Stimulated activated memory B cell treated with anti-CD40 and anti-IgM and Interleukin-4, amounts not matched to agents 10 μg/mL and 1 μg/mL and 100 μg/mL, for 72 hours (primary cell): Measurements from ENCODE around the gene NLRC3.
"Not testable (repeated sequence)": the region's sequence is repeated elsewhere in the genome, so short reads cannot be mapped to it uniquely, and the experiment has no call there.

Source experiments
- ATAC-seq: fragments of 150-1000 bp; cut with Tn5 transposase; 2 replicates; pipeline ENCODE4 v1.10.0; 2021
- H3K27ac Mint-ChIP-seq: one replicate; pipeline ENCODE4 v1.8.0; 2022; ENCODE audit warnings: mild to moderate bottlenecking, mixed read lengths
- H3K27me3 Mint-ChIP-seq: one replicate; pipeline ENCODE4 v1.8.0; 2022; ENCODE audit warnings: mixed read lengths
- H3K36me3 Mint-ChIP-seq: one replicate; pipeline ENCODE4 v1.8.0; 2022; ENCODE audit warnings: mixed read lengths
- H3K4me1 Mint-ChIP-seq: one replicate; pipeline ENCODE4 v1.8.0; 2022; ENCODE audit warnings: mixed read lengths
- H3K4me3 Mint-ChIP-seq: one replicate; pipeline ENCODE4 v1.8.0; 2022; ENCODE audit warnings: mild to moderate bottlenecking, moderate library complexity, mixed read lengths
- H3K9me3 Mint-ChIP-seq: one replicate; pipeline ENCODE4 v1.8.0; 2022; ENCODE audit warnings: mixed read lengths

NLRC3 gene

DNA sequence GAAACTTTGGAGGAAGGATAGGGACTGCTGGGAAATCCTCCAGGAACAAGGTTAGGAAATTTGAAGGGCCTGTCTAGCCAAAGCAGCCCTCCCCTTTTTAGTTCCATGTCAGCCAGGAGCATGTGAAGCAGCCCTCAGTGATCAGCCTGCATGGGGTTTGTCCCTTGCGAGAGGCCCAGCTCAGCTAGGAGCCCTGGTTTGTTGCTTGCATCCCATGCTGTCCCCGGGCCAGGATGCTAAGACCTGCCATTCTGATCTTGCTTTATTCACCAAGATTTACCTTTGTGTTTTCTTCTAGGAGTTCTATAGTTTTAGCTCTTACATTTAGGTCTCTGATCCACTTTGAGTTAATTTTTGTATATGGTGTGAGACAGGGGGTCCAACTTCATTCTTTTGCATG is 48.8 kb downstream of the NLRC3 start:
- Mint-ChIP-seq H3K36me3 (peaks cover 24% of the 10 kb centered on the region), H3K27ac (peak overlapping the region; percentile 13), H3K4me1 (peaks cover 13% of the 10 kb centered on the region), H3K9me3 (no peaks in the 10 kb centered on the region), H3K4me3 (no peak overlapping the region), H3K27me3 (no peaks in the 10 kb centered on the region)
- ATAC-seq, result no peak

DNA sequence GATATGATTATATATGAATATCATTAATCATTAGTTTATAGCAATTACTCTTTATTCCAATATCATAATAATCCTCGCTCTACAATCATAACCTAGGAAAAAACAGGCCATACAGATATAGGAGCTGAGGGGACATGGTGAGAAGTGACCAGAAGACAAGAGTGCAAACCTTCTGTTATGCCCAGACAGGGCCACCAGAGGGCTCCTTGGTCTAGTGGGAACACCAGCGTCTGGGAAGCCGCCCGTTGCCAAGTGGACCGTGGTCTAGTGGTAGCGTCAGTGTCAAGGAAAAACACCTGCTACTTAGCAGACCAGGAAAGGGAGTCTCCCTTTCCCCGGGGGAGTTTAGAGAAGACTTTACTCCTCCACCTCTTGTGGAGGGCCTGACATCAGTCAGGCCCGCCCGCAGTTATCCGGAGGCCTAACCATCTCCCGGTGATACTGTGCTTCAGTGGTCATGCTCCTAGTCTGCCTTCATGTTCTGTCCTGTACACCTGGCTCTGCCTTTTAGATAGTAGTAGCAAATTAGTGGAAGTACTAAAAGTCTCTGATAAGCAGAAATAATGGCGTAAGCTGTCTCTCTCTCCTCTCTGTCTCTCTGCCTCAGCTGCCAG is 49.9 kb downstream of the NLRC3 start:
- not testable (repeated sequence) for H3K4me3 Mint-ChIP-seq, H3K9me3 Mint-ChIP-seq, ATAC-seq, H3K27me3 Mint-ChIP-seq
- peaks cover 24% of the 10 kb centered on the region for H3K36me3 Mint-ChIP-seq
- H3K4me1 Mint-ChIP-seq, result peaks cover 13% of the 10 kb centered on the region
- H3K27ac Mint-ChIP-seq, result peak overlapping the region; percentile 13

DNA sequence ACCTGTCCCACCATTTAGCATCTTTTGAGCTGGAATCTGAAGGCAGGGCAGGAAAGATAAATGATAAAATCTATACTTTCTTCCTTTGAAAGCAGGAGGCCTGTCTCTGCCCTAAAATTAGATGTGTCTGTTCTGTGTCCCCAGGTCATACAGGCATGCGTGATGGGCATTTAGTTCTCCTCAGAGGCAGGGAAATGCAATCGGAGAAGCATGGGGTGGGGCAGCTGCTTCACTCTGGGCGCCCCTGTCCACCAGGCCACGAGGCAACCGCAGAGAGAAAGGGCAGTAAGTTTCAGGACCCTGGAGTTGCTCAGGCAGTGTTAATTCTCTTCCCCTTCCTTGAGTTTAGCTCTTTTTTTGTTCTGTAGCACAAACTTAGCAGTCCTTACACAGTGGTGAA is 51.3 kb downstream of the NLRC3 start:
- peaks cover 13% of the 10 kb centered on the region for H3K4me1 Mint-ChIP-seq
- no peak overlapping the region for H3K27ac Mint-ChIP-seq
- no peaks in the 10 kb centered on the region for H3K27me3 Mint-ChIP-seq
- H3K4me3 Mint-ChIP-seq, result no peak overlapping the region
- ATAC-seq, result no peak
- H3K9me3 Mint-ChIP-seq, result no peaks in the 10 kb centered on the region
- H3K36me3 Mint-ChIP-seq, result peaks cover 27% of the 10 kb centered on the region

DNA sequence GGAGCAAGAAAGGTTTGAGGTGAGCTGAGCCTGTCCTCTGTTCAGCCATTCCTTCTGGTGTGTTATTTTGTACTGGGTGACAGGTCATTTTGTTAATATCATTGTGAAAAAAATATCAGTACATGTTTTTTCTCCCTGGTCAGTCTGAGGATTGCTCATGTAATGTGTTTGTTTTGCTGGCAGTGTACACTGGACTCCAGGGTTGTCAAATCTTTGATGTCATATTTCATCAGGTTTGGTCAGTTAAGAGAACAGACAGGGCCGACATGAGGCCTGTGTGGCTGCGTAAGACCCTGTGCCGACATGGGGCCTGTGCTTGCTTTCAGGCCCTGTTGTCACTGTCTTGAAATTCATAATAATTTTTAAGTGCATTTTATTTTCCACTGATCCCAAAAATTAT is 53.9 kb downstream of the NLRC3 start:
- Mint-ChIP-seq H3K4me1 (peaks cover 11% of the 10 kb centered on the region), H3K36me3 (peaks cover 37% of the 10 kb centered on the region), H3K27me3 (no peaks in the 10 kb centered on the region), H3K9me3 (no peaks in the 10 kb centered on the region), H3K27ac (no peak overlapping the region), H3K4me3 (no peak overlapping the region)
- ATAC-seq, result no peak

DNA sequence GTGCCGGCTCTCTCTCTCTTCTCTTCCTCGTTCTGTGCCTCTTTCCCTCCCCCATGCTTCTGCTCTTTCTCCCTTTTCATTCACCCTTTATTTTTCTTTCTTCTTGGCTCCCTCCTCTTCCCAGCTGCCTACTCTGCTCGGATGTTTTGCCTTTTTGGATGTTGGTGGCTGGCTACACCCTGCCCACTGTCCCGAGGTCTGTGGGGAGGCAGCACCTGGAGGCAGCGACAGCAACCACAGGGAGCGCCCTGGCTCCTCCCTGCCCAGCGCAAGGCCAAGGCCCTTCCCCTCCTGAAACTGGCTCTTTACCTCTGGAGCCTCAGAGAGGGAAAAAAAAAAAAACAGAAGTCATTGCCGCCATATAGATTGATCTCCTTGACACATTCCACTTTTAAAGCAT is 56.4 kb downstream of the NLRC3 start:
- no peak overlapping the region for H3K27ac Mint-ChIP-seq
- H3K36me3 Mint-ChIP-seq, result peaks cover 45% of the 10 kb centered on the region
- H3K9me3 Mint-ChIP-seq, result no peaks in the 10 kb centered on the region

DNA sequence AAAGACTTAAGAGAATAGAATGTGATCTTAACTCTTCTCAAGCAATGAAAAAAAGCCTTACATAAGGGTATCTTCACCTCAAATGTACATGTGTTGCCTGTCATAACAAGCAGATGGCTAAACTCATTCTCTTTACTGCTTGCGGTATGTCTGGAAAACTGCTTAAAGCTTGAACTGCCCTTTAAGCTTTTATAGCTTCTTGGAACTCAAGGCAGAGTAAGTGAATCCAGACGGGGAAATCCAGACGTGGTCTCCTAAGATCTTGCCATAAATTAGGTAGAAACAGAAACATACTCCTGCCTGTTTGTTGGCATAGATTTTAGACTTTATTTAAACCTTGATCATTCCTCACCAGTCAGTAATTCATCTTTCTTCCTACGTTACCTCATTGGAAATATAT is 56.8 kb downstream of the NLRC3 start:
- no peak for ATAC-seq
- H3K9me3 Mint-ChIP-seq, result no peaks in the 10 kb centered on the region
- H3K36me3 Mint-ChIP-seq, result peaks cover 43% of the 10 kb centered on the region
- H3K27ac Mint-ChIP-seq, result no peak overlapping the region
- H3K27me3 Mint-ChIP-seq, result no peaks in the 10 kb centered on the region
- no peak overlapping the region for H3K4me3 Mint-ChIP-seq
- H3K4me1 Mint-ChIP-seq, result no peaks in the 10 kb centered on the region

More for the DNA sequence above, 56.4 kb downstream of the NLRC3 start:
- H3K4me3 Mint-ChIP-seq, result no peak overlapping the region
- H3K4me1 Mint-ChIP-seq, result no peaks in the 10 kb centered on the region
- H3K27me3 Mint-ChIP-seq, result no peaks in the 10 kb centered on the region
- no peak for ATAC-seq

DNA sequence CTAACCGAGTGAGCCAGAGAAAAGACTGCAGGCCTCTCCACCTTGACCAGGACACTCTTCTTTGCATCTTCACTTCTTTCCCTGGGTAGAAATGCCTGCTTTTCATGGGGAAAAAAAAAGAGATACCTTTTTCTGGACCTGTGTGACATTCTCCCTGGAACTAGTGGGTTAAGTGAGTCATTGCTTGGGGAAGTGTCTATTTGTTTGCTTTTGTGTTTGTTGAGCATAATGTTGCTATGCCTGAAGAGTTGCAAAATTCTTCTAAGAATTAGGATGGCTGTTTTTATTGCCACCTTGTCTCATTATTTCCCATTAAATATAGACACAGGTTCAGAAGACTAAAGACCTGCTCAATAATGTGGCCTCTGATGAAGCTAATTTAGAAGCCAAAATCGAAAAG is 57.6 kb downstream of the NLRC3 start:
- H3K27ac Mint-ChIP-seq, result no peak overlapping the region

DNA sequence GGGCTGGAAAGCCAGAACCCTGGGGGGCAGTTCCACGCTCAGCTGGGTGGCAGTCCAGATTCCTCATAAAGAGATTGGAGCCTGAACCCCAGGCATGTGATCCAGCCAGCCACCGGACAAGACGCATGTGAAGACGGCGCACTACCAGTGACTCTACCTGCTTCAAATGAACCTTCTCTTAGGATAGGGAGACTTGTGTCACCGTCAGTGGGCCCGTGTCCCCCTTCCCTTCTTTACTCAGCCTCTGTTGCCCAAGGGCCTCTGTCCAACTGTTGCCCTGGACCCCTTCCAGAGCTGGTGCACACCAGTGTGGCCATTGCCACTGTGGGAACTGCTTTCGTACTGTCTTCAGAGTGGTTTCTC is 58.2 kb downstream of the NLRC3 start:
- no peak overlapping the region for H3K27ac Mint-ChIP-seq
- no peaks in the 10 kb centered on the region for H3K9me3 Mint-ChIP-seq
- H3K36me3 Mint-ChIP-seq, result peaks cover 40% of the 10 kb centered on the region
- no peak overlapping the region for H3K4me3 Mint-ChIP-seq
- ATAC-seq, result no peak
- H3K4me1 Mint-ChIP-seq, result no peaks in the 10 kb centered on the region
- no peaks in the 10 kb centered on the region for H3K27me3 Mint-ChIP-seq

More for the DNA sequence above, 57.6 kb downstream of the NLRC3 start:
- Mint-ChIP-seq H3K27me3 (no peaks in the 10 kb centered on the region), H3K9me3 (no peaks in the 10 kb centered on the region), H3K4me1 (no peaks in the 10 kb centered on the region), H3K4me3 (no peak overlapping the region), H3K36me3 (peaks cover 40% of the 10 kb centered on the region)
- ATAC-seq, result no peak

DNA sequence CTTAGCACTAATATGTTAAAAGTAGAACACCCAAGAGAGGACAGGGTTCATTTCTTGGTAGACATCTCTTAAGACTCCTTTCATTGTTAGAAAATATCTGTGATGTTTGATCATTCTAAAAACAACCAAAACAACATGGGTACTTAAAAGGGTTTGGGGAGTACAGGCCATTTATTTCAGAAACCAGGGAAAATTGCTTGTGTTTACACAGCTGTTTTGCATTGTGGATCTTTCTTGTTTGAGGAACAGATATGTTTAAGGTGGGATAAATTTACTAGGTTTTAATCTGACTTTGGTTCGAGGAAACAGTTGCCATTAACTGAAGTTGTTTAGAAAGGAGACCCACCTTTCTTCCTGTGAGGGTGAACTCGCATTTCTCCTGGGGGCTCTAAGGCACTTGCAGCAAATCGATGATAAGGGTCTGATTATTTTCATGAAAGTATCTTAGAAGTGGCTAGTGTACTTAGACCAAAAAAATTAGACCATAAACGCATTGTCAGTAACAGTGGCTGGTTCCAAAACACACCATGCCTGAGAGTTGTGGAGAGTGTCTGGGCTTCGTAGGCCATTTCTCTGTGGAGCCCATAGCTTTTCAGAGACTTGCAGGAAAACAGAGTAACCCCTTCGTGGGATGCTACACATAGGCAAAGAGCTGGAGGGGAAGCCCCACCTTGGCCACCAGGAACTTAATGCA is 58.8 kb downstream of the NLRC3 start:
- H3K27me3 Mint-ChIP-seq, result no peaks in the 10 kb centered on the region
- H3K4me1 Mint-ChIP-seq, result no peaks in the 10 kb centered on the region
- H3K4me3 Mint-ChIP-seq, result no peak overlapping the region
- no peak overlapping the region for H3K27ac Mint-ChIP-seq
- no peaks in the 10 kb centered on the region for H3K9me3 Mint-ChIP-seq
- no peak for ATAC-seq
- peaks cover 41% of the 10 kb centered on the region for H3K36me3 Mint-ChIP-seq

DNA sequence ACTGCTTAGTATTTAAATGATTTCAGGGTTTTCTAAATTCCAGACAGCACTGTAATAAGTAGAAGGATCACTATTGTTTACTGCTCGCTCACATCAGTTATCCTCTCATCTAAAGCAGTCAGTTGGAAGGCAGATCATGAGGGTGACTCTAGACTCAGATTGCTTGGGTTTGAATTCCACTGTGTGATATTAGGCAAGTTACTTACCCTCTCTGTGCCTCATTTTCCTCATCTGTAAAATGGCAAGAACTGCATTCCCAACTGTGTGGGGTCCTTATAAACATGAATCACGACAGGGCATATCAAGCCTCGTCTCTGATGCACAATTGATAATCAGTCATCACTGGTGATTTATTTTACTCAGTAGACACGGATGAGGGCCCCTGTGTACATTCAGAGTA is 61.3 kb downstream of the NLRC3 start:
- Mint-ChIP-seq H3K9me3 (no peaks in the 10 kb centered on the region), H3K36me3 (peaks cover 40% of the 10 kb centered on the region), H3K4me1 (no peaks in the 10 kb centered on the region), H3K27me3 (no peaks in the 10 kb centered on the region), H3K4me3 (no peak overlapping the region), H3K27ac (no peak overlapping the region)
- no peak for ATAC-seq

DNA sequence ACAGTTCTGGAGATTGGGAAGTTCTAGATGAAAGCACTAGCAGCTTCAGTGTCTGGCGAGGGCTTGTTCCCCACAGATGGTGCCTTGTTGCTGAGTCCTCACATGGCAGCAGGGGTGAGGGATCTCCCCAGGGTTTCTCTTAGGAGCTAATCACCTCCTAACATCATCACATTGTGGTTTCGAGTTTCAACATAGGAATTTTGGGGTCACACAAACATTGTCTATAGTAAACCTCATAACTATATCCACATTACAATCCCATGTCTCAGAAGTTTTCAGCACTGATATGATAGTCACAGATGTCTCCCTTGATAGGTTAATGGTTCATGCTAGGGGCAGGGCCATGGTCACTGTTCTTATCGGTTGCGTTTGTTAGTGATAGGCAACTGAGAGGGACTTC is 62.6 kb downstream of the NLRC3 start:
- H3K36me3 Mint-ChIP-seq, result peaks cover 40% of the 10 kb centered on the region
- H3K4me1 Mint-ChIP-seq, result no peaks in the 10 kb centered on the region
- no peak overlapping the region for H3K4me3 Mint-ChIP-seq
- no peaks in the 10 kb centered on the region for H3K27me3 Mint-ChIP-seq
- H3K9me3 Mint-ChIP-seq, result no peaks in the 10 kb centered on the region
- no peak for ATAC-seq
- H3K27ac Mint-ChIP-seq, result no peak overlapping the region

DNA sequence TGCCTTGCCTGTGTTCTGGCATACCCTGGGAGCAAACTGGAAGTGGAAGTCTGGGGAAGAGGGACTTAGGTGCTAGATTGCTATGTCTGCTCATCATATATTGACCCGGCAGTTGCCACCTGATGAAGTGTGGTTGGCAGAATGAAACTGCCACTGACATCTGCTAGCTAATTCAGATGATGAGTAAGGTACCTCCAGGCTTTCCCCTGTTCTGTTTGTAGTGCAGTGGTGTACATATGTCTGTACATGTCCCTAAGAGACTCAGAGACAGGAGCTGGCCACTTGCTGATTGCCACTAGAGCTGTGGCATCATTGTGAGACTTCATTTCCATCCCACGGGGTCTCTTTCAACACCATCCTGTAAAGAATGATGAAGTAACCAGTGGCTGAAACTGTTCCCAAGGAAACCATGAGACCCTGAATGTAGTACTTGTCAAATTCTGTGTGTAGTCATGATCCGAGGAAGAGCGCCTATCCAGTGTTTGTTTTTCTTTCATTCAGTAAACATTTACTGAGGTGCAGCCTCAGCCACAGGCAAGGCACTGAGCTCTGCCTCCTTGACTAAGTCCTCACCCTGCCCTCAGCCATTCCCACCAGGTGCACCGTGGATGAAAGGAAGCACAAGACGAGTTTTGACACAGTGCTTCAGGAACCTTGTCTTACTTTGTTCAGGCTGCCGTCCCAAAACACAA is 63.2 kb downstream of the NLRC3 start:
- ATAC-seq, result no peak
- Mint-ChIP-seq H3K9me3 (no peaks in the 10 kb centered on the region), H3K4me3 (no peak overlapping the region), H3K36me3 (peaks cover 41% of the 10 kb centered on the region), H3K4me1 (no peaks in the 10 kb centered on the region), H3K27me3 (no peaks in the 10 kb centered on the region), H3K27ac (no peak overlapping the region)

DNA sequence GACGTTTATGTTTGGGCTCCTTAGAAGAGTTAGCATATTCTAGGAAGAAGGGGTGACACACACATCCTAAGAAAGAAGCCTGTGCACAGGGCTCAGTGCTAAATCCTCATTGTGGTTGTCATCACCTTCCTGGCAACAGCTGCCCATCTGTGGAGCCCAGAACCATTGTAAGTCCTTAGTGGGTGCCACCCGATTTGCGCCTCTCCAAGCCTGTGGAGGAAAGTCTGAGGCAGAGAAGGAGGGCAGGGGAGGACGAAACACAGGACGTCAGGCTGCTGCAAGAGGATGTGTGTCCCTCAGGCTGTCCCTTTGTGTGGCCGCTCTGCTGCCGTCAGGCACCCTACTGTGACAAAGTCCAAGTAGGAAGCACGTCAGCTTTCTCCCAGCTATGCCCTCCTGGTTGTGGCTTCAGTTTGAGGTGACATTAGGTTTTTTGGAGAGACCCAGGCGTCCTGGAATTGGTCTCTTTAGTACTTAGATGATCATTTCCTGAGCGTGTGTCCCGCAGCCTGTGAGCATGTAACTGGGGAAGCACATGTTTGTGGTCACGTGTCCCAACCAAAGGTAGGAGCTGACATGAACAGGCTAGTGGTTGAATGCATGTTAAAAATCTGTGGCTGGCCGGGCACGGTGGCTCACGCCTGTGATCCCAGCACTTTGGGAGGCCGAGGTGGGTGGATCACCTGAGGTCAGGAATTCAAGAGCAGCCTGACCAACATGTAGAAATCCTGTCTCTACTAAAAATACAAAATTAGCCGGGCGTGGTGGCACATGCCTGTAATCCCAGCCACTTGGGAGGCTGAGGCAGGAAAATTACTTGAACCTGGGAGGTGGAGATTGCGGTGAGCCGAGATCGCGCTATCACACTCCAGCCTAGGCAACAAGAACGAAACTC is 65.7 kb downstream of the NLRC3 start:
- Mint-ChIP-seq H3K4me1 (no peaks in the 10 kb centered on the region), H3K27ac (no peak overlapping the region), H3K9me3 (no peaks in the 10 kb centered on the region), H3K27me3 (no peaks in the 10 kb centered on the region), H3K4me3 (no peak overlapping the region), H3K36me3 (peaks cover 49% of the 10 kb centered on the region)
- no peak for ATAC-seq

DNA sequence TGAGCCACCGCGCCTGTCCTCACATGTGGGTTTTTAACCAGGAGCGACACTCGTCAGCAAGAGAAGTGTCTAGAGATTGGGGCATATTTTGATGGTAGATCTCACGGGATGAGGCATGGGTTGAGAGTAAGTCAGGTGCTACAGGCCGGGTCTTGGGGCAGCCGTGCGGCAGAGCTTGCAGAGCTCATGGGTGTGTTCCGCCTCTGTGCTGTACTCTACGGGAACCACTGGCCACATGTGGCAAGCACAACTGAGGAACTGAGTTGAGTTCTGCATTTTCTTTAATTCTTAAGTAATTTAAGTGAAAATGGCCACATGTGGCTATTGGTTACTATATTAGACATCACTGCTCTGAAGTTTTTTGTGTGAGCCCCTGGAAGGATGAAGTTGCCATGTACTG is 66.8 kb downstream of the NLRC3 start:
- Mint-ChIP-seq H3K27me3 (no peaks in the 10 kb centered on the region), H3K27ac (no peak overlapping the region), H3K9me3 (no peaks in the 10 kb centered on the region), H3K4me3 (no peak overlapping the region), H3K4me1 (no peaks in the 10 kb centered on the region), H3K36me3 (peaks cover 40% of the 10 kb centered on the region)
- no peak for ATAC-seq

DNA sequence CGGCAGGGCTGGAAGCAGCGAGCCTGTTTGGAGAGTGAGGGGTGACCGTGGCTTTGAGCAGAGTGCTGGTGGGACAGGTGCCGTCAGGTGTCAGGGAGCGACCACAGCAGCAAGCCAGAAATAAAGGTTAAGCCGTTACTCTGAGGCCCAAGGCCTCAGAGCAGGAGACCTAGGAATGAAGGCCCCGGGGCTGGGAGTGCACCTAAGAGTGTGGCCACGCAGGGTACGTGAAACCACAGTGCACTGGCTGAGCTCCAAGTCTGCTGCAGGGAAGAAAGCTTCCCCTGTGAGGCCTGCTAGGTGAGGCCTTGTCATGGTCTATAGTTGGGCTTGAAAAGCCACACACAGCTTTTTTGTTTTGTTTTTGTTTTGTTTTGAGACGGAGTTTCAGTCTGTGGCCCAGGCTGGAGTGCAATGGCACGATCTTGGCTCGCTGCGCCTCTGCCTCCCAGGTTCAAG is 67.7 kb downstream of the NLRC3 start:
- Mint-ChIP-seq H3K4me1 (no peaks in the 10 kb centered on the region), H3K4me3 (no peak overlapping the region), H3K27me3 (no peaks in the 10 kb centered on the region), H3K9me3 (no peaks in the 10 kb centered on the region), H3K36me3 (peaks cover 40% of the 10 kb centered on the region), H3K27ac (no peak overlapping the region)
- no peak for ATAC-seq
